GM10266 (cell line): ENCODE results near the gene ITK.
"Not testable (repeated sequence)": the region's sequence is repeated elsewhere in the genome, so short reads cannot be mapped to it uniquely, and the experiment has no call there.

Experiments used
- DNase-seq: peaks from one replicate; pipeline ENCODE4 v3.0.0; 2012; ENCODE audit errors: extremely low spot score
- TF ChIP-seq, protein P1 (sequence below): IDR thresholded peaks from 2 replicates; pipeline ENCODE4 v1.5.1; 2012; ENCODE audit warnings: mild to moderate bottlenecking, low read depth; ENCODE audit not compliant: control insufficient read depth, insufficient read depth; ENCODE audit errors: missing control alignments

The ITK gene

DNA sequence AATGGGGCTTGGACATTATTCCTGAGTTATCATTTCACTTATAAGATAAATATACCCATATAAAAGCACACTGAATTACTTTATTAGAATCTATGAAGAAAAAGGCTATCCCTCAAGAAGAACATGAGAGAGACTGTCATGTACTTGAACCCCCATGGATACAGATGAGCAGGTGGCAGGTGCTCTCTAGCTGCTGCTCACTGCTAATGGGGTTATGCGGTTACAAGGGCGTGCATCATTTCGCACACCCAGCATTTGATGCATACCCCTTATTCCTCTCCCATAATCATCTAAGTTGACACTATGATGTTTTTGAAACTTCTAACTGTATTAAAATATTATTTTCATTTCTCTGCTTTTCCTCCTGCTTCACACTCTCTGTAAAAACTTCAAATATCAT, 16.4 kb downstream of the ITK start:
- no peak for DNase-seq
- TF ChIP-seq, protein P1, sequence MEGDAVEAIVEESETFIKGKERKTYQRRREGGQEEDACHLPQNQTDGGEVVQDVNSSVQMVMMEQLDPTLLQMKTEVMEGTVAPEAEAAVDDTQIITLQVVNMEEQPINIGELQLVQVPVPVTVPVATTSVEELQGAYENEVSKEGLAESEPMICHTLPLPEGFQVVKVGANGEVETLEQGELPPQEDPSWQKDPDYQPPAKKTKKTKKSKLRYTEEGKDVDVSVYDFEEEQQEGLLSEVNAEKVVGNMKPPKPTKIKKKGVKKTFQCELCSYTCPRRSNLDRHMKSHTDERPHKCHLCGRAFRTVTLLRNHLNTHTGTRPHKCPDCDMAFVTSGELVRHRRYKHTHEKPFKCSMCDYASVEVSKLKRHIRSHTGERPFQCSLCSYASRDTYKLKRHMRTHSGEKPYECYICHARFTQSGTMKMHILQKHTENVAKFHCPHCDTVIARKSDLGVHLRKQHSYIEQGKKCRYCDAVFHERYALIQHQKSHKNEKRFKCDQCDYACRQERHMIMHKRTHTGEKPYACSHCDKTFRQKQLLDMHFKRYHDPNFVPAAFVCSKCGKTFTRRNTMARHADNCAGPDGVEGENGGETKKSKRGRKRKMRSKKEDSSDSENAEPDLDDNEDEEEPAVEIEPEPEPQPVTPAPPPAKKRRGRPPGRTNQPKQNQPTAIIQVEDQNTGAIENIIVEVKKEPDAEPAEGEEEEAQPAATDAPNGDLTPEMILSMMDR, result no peak

DNA sequence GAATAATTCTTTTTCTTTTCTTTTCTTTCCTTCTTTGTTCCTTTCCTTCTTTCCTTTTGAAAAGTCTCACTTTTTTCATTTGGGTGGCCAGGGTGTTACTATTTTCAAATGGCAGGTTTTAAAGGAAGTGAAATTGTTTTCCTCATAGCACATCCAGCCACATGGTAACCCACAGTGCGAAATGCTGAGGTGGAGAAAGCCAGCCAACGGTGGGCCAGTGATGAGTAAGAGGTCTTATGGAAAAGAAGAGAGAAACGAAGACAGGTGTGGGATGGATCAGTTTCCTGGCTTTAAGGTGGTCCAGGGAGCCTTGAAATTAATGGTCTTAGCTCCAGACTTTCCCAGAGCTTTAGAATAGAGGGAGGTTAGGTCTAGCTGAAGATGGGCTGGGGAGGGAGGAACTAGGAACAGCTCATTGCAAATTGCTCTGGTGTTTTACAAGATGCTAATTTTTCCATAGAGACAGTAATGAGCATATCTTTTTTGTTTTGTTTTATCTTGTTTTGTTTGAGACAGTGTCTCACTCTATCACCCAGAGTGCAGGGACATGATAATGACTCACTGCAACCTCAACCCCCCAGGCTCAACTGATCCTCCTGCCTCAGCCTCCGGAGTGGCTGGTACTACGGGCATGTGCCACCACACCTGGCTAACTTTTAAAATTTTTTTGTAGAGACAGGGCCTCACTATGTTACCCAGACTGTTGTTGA, 17.8 kb downstream of the ITK start:
- TF ChIP-seq, protein P1, result no peak
- DNase-seq, result no peak

DNA sequence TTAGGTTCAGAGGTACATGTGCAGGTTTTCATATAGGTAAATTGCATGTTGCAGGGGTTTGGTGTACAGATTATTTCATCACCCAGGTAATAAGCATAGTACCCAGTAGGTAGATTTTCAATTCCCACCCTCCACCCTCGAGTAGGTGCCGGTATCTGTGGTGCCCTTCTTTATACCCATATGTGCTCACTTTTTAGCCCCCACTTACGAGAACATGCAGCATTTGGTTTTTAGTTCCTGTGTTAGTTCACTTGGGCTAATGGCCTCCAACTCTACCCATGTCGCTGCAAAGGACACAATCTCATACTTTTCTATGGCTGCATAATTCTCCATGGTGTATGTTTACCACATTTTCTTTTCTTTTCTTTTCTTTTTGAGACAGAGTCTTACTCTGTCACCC, 21.2 kb downstream of the ITK start:
- no peak for DNase-seq
- TF ChIP-seq, protein P1, result no peak

DNA sequence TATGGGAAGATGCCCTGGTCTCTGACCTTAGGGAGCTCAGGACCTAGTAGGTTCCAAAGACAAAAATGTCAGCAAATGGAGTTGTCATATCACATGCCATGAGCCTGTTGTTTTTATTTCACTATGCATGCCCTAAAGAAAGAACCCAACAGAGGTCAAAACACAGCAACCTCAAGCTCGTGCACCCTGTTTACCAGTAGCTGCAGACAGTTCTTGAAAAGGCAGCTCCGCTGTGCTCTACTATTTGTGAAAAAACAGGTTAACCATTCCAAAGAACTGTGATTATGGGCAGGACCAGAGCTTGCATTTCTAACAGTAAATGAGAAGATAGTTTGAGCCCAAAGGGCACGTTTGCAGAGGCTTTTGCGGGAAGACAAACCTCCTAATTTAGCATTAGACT, 22.8 kb downstream of the ITK start:
- no peak for DNase-seq
- TF ChIP-seq, protein P1, result no peak

DNA sequence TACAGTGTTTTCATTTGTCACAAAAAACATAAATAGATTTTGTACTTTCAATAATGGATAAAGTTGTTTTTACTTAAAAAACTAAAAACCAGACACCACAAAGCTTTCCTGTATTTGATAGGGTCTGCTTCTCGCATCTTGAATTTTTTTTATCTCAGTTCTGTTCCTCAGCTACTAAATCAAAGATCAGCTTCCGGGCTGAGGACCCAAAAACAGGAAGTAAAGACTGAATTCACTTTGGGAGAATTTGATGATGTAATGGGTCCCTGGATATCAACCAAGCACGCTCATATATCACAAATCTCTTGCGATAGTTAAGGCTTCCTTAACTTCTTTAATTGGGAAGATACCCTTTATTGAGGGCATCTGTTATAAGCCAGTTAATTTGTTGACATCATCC, 24.1 kb downstream of the ITK start:
- no peak for DNase-seq
- TF ChIP-seq, protein P1, result no peak

DNA sequence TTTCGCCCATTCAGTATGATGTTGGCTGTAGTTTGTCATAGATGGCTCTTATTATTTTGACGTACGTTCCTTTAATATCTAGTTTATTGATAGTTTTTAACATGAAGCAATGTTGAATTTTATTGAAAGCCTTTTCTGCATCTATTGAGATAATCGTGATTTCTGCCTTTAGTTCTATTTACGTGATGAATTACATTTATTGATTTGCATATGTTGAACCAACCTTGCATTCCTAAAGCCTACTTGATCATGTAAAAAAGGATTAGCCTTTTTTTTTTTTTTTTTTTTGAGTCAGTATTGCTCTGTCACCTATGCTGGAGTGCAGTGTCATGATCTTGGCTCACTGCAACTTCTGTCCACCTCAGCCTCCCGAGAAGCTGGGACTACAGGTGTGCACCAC, 25.1 kb downstream of the ITK start:
- DNase-seq, result no peak
- TF ChIP-seq, protein P1, result no peak

DNA sequence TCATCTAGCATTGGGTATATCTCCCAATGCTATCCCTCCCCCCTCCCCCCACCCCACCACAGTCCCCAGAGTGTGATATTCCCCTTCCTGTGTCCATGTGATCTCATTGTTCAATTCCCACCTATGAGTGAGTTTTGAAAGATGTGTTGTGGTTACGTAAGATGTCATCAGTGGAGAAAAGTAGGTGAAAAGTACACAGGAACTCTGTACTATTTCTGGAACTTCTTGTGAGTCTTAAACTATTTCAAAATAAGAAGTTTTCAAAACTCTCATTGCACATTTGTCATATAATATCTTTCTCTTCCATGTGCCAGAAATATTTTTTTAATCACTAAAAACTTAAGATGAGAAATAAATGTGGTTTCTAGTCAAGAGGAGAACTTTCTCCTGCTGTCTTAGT, 30.0 kb downstream of the ITK start:
- DNase-seq, result not testable (repeated sequence)

DNA sequence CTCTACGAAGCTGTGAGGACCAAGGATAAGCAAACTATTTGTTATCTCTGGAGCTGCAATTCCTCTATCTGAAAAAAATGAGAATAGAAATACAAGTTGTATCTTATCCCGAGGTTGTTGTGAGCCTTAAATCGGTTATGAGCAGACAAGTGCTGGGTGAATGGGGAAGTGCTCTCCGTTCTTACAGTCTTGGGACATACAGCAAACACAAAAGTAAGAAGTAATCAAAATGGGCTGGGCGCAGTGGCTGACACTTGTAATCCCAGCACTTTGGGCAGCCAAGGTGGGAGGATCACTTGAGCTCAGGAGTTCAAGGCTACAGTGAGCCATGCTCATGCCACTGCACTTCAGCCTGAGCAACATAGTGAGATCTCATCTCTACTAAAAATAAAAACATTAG, 31.7 kb downstream of the ITK start:
- no peak for DNase-seq
- TF ChIP-seq, protein P1, result no peak
